Activated B cell treated with CpG ODN at 0.5 μM for 24 hours (primary cell): ENCODE results near the gene CDK17. TPM values are rescaled to one million over a fixed set of nuclear protein-coding genes. Genes with fewer than 3 reads are reported as not detected.

Experiments used
- ATAC-seq: fragments of 200-7000 bp; cut with Tn5 transposase; one replicate; pipeline ENCODE4 v1.10.0; 2021; ENCODE audit warnings: low read depth, mild to moderate bottlenecking, moderate library complexity
- CTCF ChIA-PET: fragments of 350-600 bp; sonication (Branson Sonifier 250); formaldehyde crosslinking; loops from one replicate; lab custom pipeline; 2021; ENCODE audit warnings: antibody characterized with exemption; lab: Charles Lee
- POLR2A ChIA-PET: fragments of 350-600 bp; sonication (Branson Sonifier 250); formaldehyde crosslinking; loops from one replicate; lab custom pipeline; 2021; ENCODE audit warnings: antibody characterized with exemption; lab: Charles Lee
- DNase-seq: peaks from one replicate; pipeline ENCODE4 v3.0.0; 2022
- H3K27ac Mint-ChIP-seq: one replicate; pipeline ENCODE4 v1.8.0; 2020; ENCODE audit warnings: mixed read lengths
- H3K27me3 Mint-ChIP-seq: one replicate; pipeline ENCODE4 v1.8.0; 2021; ENCODE audit warnings: mixed read lengths
- H3K36me3 Mint-ChIP-seq: one replicate; pipeline ENCODE4 v1.8.0; 2021; ENCODE audit warnings: low read depth, mixed read lengths
- H3K4me1 Mint-ChIP-seq: one replicate; pipeline ENCODE4 v1.8.0; 2021; ENCODE audit warnings: mixed read lengths
- H3K4me3 Mint-ChIP-seq: one replicate; pipeline ENCODE4 v1.8.0; 2020; ENCODE audit warnings: mild to moderate bottlenecking, mixed read lengths
- H3K9me3 Mint-ChIP-seq: one replicate; pipeline ENCODE4 v1.8.0; 2020; ENCODE audit warnings: mixed read lengths
- CTCF ChIP-seq: fragments of 200-600 bp; IDR thresholded peaks from one replicate; pipeline ENCODE4 v1.8.0; 2022; ENCODE audit warnings: antibody characterized with exemption, mild to moderate bottlenecking
- intact Hi-C: fragments of 100-400 bp; cut with micrococcal nuclease; formaldehyde crosslinking; loops from one replicate; pipeline ENCODE4 v1.15.1; 2024
- total RNA-seq: library from RNA; stranded (reverse); gene quantifications from 2 replicates; pipeline ENCODE4 v1.2.3, GENCODE V29; 2022

Gene CDK17
- total RNA-seq, 1 donor from 2014 or later, result 57.3 TPM

GRCh38 chr12:96233939-96234461 is 166.2 kb downstream of the CDK17 start:
- ChIA-PET POLR2A (no interaction called here), CTCF (no interaction called here)
- DNase-seq (no peak), ATAC-seq (no peak)
- intact Hi-C loops, result no loop called here
- H3K27me3 Mint-ChIP-seq, result no peaks in the 10 kb centered on the region
- no peak overlapping the region for H3K4me3 Mint-ChIP-seq
- no peak for TF ChIP-seq CTCF
- peaks cover 64% of the 10 kb centered on the region for H3K36me3 Mint-ChIP-seq
- peaks cover 21% of the 10 kb centered on the region for H3K4me1 Mint-ChIP-seq
- H3K27ac Mint-ChIP-seq, result no peak overlapping the region
- H3K9me3 Mint-ChIP-seq, result no peaks in the 10 kb centered on the region

- H3K4me1 Mint-ChIP-seq, result peaks cover 21% of the 10 kb centered on the region
- H3K36me3 Mint-ChIP-seq, result peaks cover 72% of the 10 kb centered on the region
- no peak for TF ChIP-seq CTCF
- no peaks in the 10 kb centered on the region for H3K9me3 Mint-ChIP-seq
- ATAC-seq, result no peak
- no peak for DNase-seq
- H3K27ac Mint-ChIP-seq, result no peak overlapping the region
- ChIA-PET POLR2A (no interaction called here), CTCF (no interaction called here)
- intact Hi-C loops, result no loop called here
- H3K4me3 Mint-ChIP-seq, result no peak overlapping the region
- no peaks in the 10 kb centered on the region for H3K27me3 Mint-ChIP-seq
Observed at GRCh38 chr12:96233168-96233567, 167.1 kb downstream of the CDK17 start.

- H3K36me3 Mint-ChIP-seq, result peaks cover 75% of the 10 kb centered on the region
- H3K4me3 Mint-ChIP-seq, result no peak overlapping the region
- DNase-seq (no peak), ATAC-seq (no peak)
- no peak for TF ChIP-seq CTCF
- H3K27me3 Mint-ChIP-seq, result no peaks in the 10 kb centered on the region
- no peaks in the 10 kb centered on the region for H3K9me3 Mint-ChIP-seq
- H3K27ac Mint-ChIP-seq, result no peak overlapping the region
- no peaks in the 10 kb centered on the region for H3K4me1 Mint-ChIP-seq
- CTCF ChIA-PET, result interaction anchor here (1.1 kb wide), 1 partner anchor 16 kb away, joined by 3 read pairs; no protein-coding TSS in a partner anchor
- POLR2A ChIA-PET, result no interaction called here
- intact Hi-C loops, result no loop called here
Observed at GRCh38 chr12:96230646-96231045, 169.6 kb downstream of the CDK17 start.

GRCh38 chr12:96228566-96229248 is 171.5 kb downstream of the CDK17 start:
- peaks cover 12% of the 10 kb centered on the region for H3K4me1 Mint-ChIP-seq
- no peaks in the 10 kb centered on the region for H3K27me3 Mint-ChIP-seq
- no peak for TF ChIP-seq CTCF
- H3K4me3 Mint-ChIP-seq, result no peak overlapping the region
- POLR2A ChIA-PET, result interaction anchor here (0.7 kb wide), 1 partner anchor 225 kb away, joined by 4 read pairs; no protein-coding TSS in a partner anchor
- H3K9me3 Mint-ChIP-seq, result no peaks in the 10 kb centered on the region
- CTCF ChIA-PET, result no interaction called here
- ATAC-seq (no peak), DNase-seq (no peak)
- no peak overlapping the region for H3K27ac Mint-ChIP-seq
- intact Hi-C loops, result no loop called here
- H3K36me3 Mint-ChIP-seq, result peaks cover 79% of the 10 kb centered on the region

Other genes with a start within 250 kb of the CDK17 start
- 59.9 and 60.8 TPM in 2 replicates for gene ELK3, start 206.1 kb downstream of the CDK17 start, total RNA-seq
- gene CFAP54, start 89.1 kb upstream of the CDK17 start, total RNA-seq, result 0.44 and 0.64 TPM in 2 replicates